NT2/D1 (cell line): ENCODE results near the gene BCAS4.

Source experiments
- SUZ12 ChIP-seq: IDR thresholded peaks from 2 replicates; pipeline ENCODE4 v1.6.1; 2011; ENCODE audit not compliant: insufficient read length, insufficient read depth; ENCODE audit errors: extremely low read depth
- YY1 ChIP-seq: IDR thresholded peaks from 2 replicates; pipeline ENCODE4 v1.6.1; 2011; ENCODE audit not compliant: insufficient read length, insufficient read depth
- ZNF274 ChIP-seq: IDR thresholded peaks from 2 replicates; pipeline ENCODE4 v1.6.1; 2011; ENCODE audit warnings: mild to moderate bottlenecking, low read depth, low read length

DNA sequence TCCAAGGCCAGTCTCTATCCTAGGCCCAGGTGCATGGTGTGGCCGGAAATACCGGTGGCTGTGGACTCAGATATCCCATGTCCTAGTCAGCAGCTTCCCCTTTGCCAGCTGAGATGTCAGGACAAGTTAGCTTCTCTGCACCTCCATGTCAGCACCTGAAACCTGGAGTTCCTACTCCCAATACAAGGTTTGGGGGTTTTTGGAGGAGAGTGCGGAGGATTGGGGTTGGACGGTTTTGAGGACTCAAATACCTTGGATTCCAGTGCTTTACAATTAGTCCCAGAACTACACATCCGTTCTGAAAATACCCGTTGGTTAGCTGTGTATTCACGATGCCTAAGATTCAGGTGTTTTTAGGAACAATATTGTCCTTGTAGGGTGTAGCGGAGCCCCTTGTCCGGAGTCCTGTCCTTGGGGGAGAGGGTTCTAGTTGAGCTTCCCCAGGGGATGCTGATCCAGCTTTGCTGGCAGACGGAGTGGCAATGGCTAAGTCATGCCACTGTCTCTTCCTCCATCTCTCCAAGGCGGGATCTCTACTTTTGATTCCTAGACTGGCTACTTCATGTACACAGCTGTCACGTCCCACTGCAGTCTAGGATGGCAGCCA, 91.4 kb downstream of the BCAS4 start:
- TF ChIP-seq YY1 (no peak), SUZ12 (no peak), ZNF274 (no peak)
